Breast epithelium (tissue), 3 donors: ENCODE results near the gene DIRAS1.

ENCODE experiments used
- CTCF ChIP-seq, 3 donors: fragments of 450-650 bp; IDR thresholded peaks; one replicate each; pipeline ENCODE4 v1.5.1; 2016 to 2017; ENCODE audit warnings: antibody characterized with exemption in 3 of 3, mild to moderate bottlenecking in 3 of 3, moderate library complexity in 3 of 3
- POLR2A ChIP-seq: fragments of 450-650 bp; IDR thresholded peaks from one replicate; pipeline ENCODE4 v1.6.1; 2016; ENCODE audit warnings: antibody characterized with exemption, mild to moderate bottlenecking, moderate library complexity

- no peak for TF ChIP-seq CTCF (IDR thresholded peaks at IDR 0.05)
- TF ChIP-seq POLR2A = no peak
These were observed 44.2 kb upstream of the DIRAS1 start for GRCh38 chr19:2765376-2765775.
